Immature natural killer cell (primary cell): ENCODE data around the gene IL22RA1. TPM values are rescaled to one million over a fixed set of nuclear protein-coding genes. Genes with fewer than 3 reads are reported as not detected.

Source experiments
- DNase-seq, 3 donors: peaks; one replicate each; pipeline ENCODE4 v3.0.0; 2022; ENCODE audit warnings: mixed read lengths in 1 of 3
- H3K27ac Mint-ChIP-seq, 6 donors: one replicate each; pipeline ENCODE4 v1.8.0; 2020; ENCODE audit warnings: mixed read lengths in 6 of 6, mild to moderate bottlenecking in 5 of 6, inconsistent platforms in 4 of 6, moderate library complexity in 3 of 6
- H3K27me3 Mint-ChIP-seq, 3 donors: one replicate each; pipeline ENCODE4 v1.8.0; 2020 to 2021; ENCODE audit warnings: low read depth in 3 of 3, mild to moderate bottlenecking in 3 of 3, mixed read lengths in 3 of 3, moderate library complexity in 3 of 3, inconsistent platforms in 1 of 3
- H3K36me3 Mint-ChIP-seq, 3 donors: one replicate each; pipeline ENCODE4 v1.8.0; 2020; ENCODE audit warnings: mixed read lengths in 3 of 3, inconsistent platforms in 2 of 3, mild to moderate bottlenecking in 2 of 3
- H3K4me1 Mint-ChIP-seq, 2 donors: one replicate each; pipeline ENCODE4 v1.8.0; 2020; ENCODE audit warnings: inconsistent platforms in 2 of 2, mild to moderate bottlenecking in 2 of 2, mixed read lengths in 2 of 2, moderate library complexity in 1 of 2
- H3K4me3 Mint-ChIP-seq, 5 donors: one replicate each; pipeline ENCODE4 v1.8.0; 2020; ENCODE audit warnings: mild to moderate bottlenecking in 5 of 5, mixed read lengths in 5 of 5, inconsistent platforms in 3 of 5, moderate library complexity in 3 of 5
- H3K9me3 Mint-ChIP-seq, 6 donors: one replicate each; pipeline ENCODE4 v1.8.0; 2020; ENCODE audit warnings: mild to moderate bottlenecking in 6 of 6, mixed read lengths in 6 of 6, inconsistent platforms in 4 of 6, moderate library complexity in 3 of 6
- polyA plus RNA-seq, 3 donors: library from polyadenylated mRNA; unstranded; fragments of 300-500 nt; fragmentation: Illumina TruSeq; gene quantifications; one replicate each; pipeline ENCODE4 v1.2.3, GENCODE V29; 2021

IL22RA1 gene
- polyA plus RNA-seq, 3 donors from 2014 or later, result not detected

DNA sequence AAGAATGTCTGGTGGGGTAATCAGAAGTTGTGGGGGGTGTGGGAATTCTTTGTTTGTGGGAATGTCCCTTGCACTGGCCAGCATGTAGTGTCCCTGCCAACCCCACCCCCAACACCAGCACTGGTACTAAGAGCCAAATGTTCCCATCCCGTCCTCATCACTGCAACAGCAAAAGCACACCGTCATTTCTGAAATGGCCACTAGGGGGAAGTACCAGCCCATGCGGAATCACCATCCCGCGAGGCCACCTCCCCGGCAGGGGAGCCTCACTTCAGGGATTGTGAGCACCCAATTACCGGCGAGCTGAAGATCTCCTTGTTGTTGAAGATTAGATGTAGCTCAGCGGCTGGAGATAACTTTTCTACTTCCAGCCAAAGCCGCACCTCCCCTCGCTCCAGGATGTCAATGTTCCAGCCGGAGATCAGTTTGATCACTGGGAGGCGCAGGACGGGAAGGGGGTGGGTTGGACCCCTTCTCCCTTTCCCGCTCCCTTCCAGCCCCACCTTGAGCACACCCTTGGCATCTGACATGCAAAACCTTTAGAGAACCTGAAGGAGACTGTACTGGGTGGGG is 72.0 kb downstream of the IL22RA1 start:
- no peaks in the 10 kb centered on the region for H3K36me3 Mint-ChIP-seq
- no peaks in the 10 kb centered on the region for H3K9me3 Mint-ChIP-seq
- H3K27ac Mint-ChIP-seq, result no peak overlapping the region
- H3K4me1 Mint-ChIP-seq, result no peaks in the 10 kb centered on the region
- peaks cover 0 to 5% (median 4%) of the 10 kb centered on the region in 3 donors for H3K27me3 Mint-ChIP-seq
- H3K4me3 Mint-ChIP-seq, result no peak overlapping the region
- DNase-seq, result peak; percentile 33 to 53 (median 40)

DNA sequence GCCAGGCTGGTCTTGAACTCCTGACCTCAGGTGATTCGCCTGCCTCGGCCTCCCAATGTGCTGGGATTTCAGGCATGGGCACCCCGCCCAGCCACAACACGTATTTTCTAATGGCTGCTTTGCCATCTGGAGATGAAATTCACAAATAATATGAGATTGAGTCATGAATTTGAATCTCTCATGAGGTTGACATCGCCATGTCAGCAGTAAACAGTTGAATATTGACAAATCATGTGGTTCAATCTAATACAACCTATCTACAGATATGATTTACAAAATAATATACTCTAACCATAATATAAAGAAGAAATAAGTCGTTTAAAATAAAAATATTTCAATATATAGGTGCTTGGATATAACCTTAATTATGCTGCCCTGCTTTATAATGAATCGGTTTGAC is 73.1 kb downstream of the IL22RA1 start:
- Mint-ChIP-seq H3K27ac (no peak overlapping the region), H3K27me3 (peaks cover 0 to 5% (median 4%) of the 10 kb centered on the region in 3 donors), H3K9me3 (no peaks in the 10 kb centered on the region), H3K4me3 (no peak overlapping the region), H3K36me3 (no peaks in the 10 kb centered on the region), H3K4me1 (no peaks in the 10 kb centered on the region)
- DNase-seq, result no peak

Other genes starting within 250 kb of the IL22RA1 start
- 10 to 100 TPM in 1 of 3 donors, 1 to 10 TPM in 2; 7.4 to 10.7 (median 9.5) TPM for gene CNR2, start 229.8 kb downstream of the IL22RA1 start, polyA plus RNA-seq
- gene PNRC2, start 183.3 kb downstream of the IL22RA1 start, polyA plus RNA-seq, result 100 to 1,000 TPM in 2 of 3 donors, 10 to 100 TPM in 1; 89.9 to 118 (median 104) TPM
- gene SRSF10, start 162.8 kb downstream of the IL22RA1 start, polyA plus RNA-seq, result 100 to 1,000 TPM in 1 of 3 donors, 10 to 100 TPM in 2; 87.7 to 113 (median 95.0) TPM
- gene MYOM3, start 31.0 kb downstream of the IL22RA1 start, polyA plus RNA-seq, result not detected
- under 1 TPM in 1 of 3 donors, not detected in 2; 0.42 TPM for gene IFNLR1, start 44.1 kb upstream of the IL22RA1 start, polyA plus RNA-seq
- gene GRHL3, start 176.2 kb upstream of the IL22RA1 start, polyA plus RNA-seq, result not detected